ENCODE results near the gene RNU1-3.
"Not testable (repeated sequence)": the region's sequence is repeated elsewhere in the genome, so short reads cannot be mapped to it uniquely, and the experiment has no call there.

Gene RNU1-3

GRCh38 chr1:16684738-16685337 is 18.1 kb upstream of the RNU1-3 start:
- H2BK15ac ChIP-seq (ENCODE audit: low read depth, poor library complexity, severe bottlenecking); H3K4me2 ChIP-seq (ENCODE audit: low read length, poor library complexity, severe bottlenecking); H2BK12ac ChIP-seq (ENCODE audit: low read length in 2 of 2); H2BK120ac ChIP-seq (ENCODE audit: low read depth, low read length); H3K9me3 ChIP-seq (ENCODE audit: control insufficient read depth, low read length); H2BK5ac ChIP-seq (ENCODE audit: low read depth, low read length, poor library complexity, severe bottlenecking); H3K4me1 ChIP-seq (ENCODE audit: control insufficient read depth, insufficient read depth, low read depth, low read length); H2AFZ ChIP-seq (ENCODE audit: low read depth, low read length); DNase-seq; H3K14ac ChIP-seq (ENCODE audit: low read length in 2 of 2); H3K9ac ChIP-seq (ENCODE audit: low read length); H4K91ac ChIP-seq (ENCODE audit: low read length); H3K27ac ChIP-seq (ENCODE audit: low read length, poor library complexity, severe bottlenecking); H2AK5ac ChIP-seq (ENCODE audit: low read length, severe bottlenecking); H3K4ac ChIP-seq (ENCODE audit: low read depth in 1 of 2, low read length in 2 of 2); H3K18ac ChIP-seq (ENCODE audit: low read depth in 1 of 2, low read length in 2 of 2); H3K23ac ChIP-seq (ENCODE audit: low read length in 2 of 2); H3K4me3 ChIP-seq (ENCODE audit: insufficient read depth in 1 of 2, low read depth in 1 of 2, low read length in 2 of 2); H3K79me1 ChIP-seq (replicated peaks; ENCODE audit: low read length, poor library complexity, severe bottlenecking); H4K8ac ChIP-seq (ENCODE audit: low read length); H3K36me3 ChIP-seq (ENCODE audit: control insufficient read depth in 1 of 2, insufficient read depth in 2 of 2, low read depth in 1 of 2, low read length in 2 of 2): not testable (repeated sequence)
- H3K27me3 ChIP-seq (ENCODE audit: control insufficient read depth in 1 of 2, insufficient read depth in 1 of 2, low read length in 2 of 2) = peaks cover 5 to 19% of the 10 kb centered on the region in 2 experiments
- WGBS = no CpG with 5 or more reads among the region's 4 CpGs

DNA sequence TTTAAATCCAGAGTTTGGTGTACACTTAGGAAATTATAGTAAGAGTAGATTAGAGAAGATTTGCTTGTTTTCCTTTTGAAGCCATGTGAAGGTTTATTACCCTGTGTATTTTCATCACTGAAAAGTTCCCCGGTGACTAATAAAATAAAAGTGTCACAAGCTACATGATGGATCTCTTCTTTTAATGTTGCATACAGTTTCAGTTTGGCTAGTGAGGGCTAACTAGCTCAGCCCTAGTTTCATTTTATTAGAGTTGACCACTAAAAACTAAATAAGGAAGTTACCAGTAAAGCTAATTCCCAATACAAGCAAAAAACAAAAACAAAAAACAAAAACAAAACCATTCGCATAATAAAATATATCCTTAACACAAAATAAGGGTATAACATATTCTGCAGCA is 17.4 kb upstream of the RNU1-3 start:
- not testable (repeated sequence) for H2AFZ ChIP-seq (ENCODE audit: low read depth, low read length); H3K4me2 ChIP-seq (ENCODE audit: low read length, poor library complexity, severe bottlenecking); H3K9me3 ChIP-seq (ENCODE audit: control insufficient read depth, low read length); H4K8ac ChIP-seq (ENCODE audit: low read length); H3K27ac ChIP-seq (ENCODE audit: low read length, poor library complexity, severe bottlenecking); H3K18ac ChIP-seq (ENCODE audit: low read depth in 1 of 2, low read length in 2 of 2); H3K79me1 ChIP-seq (replicated peaks; ENCODE audit: low read length, poor library complexity, severe bottlenecking); H3K4me3 ChIP-seq (ENCODE audit: insufficient read depth in 1 of 2, low read depth in 1 of 2, low read length in 2 of 2); DNase-seq; H2BK12ac ChIP-seq (ENCODE audit: low read length in 2 of 2); H3K4ac ChIP-seq (ENCODE audit: low read depth in 1 of 2, low read length in 2 of 2); H2BK15ac ChIP-seq (ENCODE audit: low read depth, poor library complexity, severe bottlenecking); H3K23ac ChIP-seq (ENCODE audit: low read length in 2 of 2); H4K91ac ChIP-seq (ENCODE audit: low read length); H2BK120ac ChIP-seq (ENCODE audit: low read depth, low read length); H2BK5ac ChIP-seq (ENCODE audit: low read depth, low read length, poor library complexity, severe bottlenecking); H3K9ac ChIP-seq (ENCODE audit: low read length); H2AK5ac ChIP-seq (ENCODE audit: low read length, severe bottlenecking); H3K36me3 ChIP-seq (ENCODE audit: control insufficient read depth in 1 of 2, insufficient read depth in 2 of 2, low read depth in 1 of 2, low read length in 2 of 2); H3K4me1 ChIP-seq (ENCODE audit: control insufficient read depth, insufficient read depth, low read depth, low read length); H3K14ac ChIP-seq (ENCODE audit: low read length in 2 of 2)
- H3K27me3 ChIP-seq (ENCODE audit: control insufficient read depth in 1 of 2, insufficient read depth in 1 of 2, low read length in 2 of 2) = peaks cover 5 to 25% of the 10 kb centered on the region in 2 experiments
- no CpG with 5 or more reads among the region's 2 CpGs for WGBS

DNA sequence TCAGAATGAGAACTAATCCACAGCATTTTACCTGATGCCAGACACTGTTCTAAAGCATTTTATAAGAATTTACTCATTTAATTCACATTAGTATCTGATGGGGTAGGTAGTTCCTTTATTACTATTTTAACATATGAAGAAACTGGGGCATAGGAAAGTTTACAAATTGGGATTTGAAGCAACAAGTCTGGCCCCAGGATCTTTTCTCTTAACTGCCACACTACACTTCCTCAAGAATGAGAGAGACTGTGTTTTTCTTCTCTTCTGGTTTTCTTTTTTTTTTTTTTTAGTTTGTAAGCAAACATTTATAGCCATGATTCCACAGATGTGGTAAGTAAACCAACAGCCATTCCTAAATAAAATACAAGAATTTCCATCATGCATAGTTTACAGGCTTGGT is 16.1 kb upstream of the RNU1-3 start:
- not testable (repeated sequence) for H2AFZ ChIP-seq (ENCODE audit: low read depth, low read length); H4K91ac ChIP-seq (ENCODE audit: low read length); H3K79me1 ChIP-seq (replicated peaks; ENCODE audit: low read length, poor library complexity, severe bottlenecking); DNase-seq; H2BK15ac ChIP-seq (ENCODE audit: low read depth, poor library complexity, severe bottlenecking); H2BK120ac ChIP-seq (ENCODE audit: low read depth, low read length); H3K4me3 ChIP-seq (ENCODE audit: insufficient read depth in 1 of 2, low read depth in 1 of 2, low read length in 2 of 2); H3K18ac ChIP-seq (ENCODE audit: low read depth in 1 of 2, low read length in 2 of 2); H3K27ac ChIP-seq (ENCODE audit: low read length, poor library complexity, severe bottlenecking); H3K36me3 ChIP-seq (ENCODE audit: control insufficient read depth in 1 of 2, insufficient read depth in 2 of 2, low read depth in 1 of 2, low read length in 2 of 2); H3K4me1 ChIP-seq (ENCODE audit: control insufficient read depth, insufficient read depth, low read depth, low read length); H4K8ac ChIP-seq (ENCODE audit: low read length); H3K9me3 ChIP-seq (ENCODE audit: control insufficient read depth, low read length); H2BK12ac ChIP-seq (ENCODE audit: low read length in 2 of 2); H2AK5ac ChIP-seq (ENCODE audit: low read length, severe bottlenecking); H3K4ac ChIP-seq (ENCODE audit: low read depth in 1 of 2, low read length in 2 of 2); H3K14ac ChIP-seq (ENCODE audit: low read length in 2 of 2); H2BK5ac ChIP-seq (ENCODE audit: low read depth, low read length, poor library complexity, severe bottlenecking); H3K9ac ChIP-seq (ENCODE audit: low read length); H3K4me2 ChIP-seq (ENCODE audit: low read length, poor library complexity, severe bottlenecking); H3K23ac ChIP-seq (ENCODE audit: low read length in 2 of 2)
- peaks cover 5 to 28% of the 10 kb centered on the region in 2 experiments for H3K27me3 ChIP-seq (ENCODE audit: control insufficient read depth in 1 of 2, insufficient read depth in 1 of 2, low read length in 2 of 2)

GRCh38 chr1:16680366-16680765 is 13.6 kb upstream of the RNU1-3 start:
- H3K9ac ChIP-seq (ENCODE audit: low read length); H3K18ac ChIP-seq (ENCODE audit: low read depth in 1 of 2, low read length in 2 of 2); H3K4me2 ChIP-seq (ENCODE audit: low read length, poor library complexity, severe bottlenecking); H3K14ac ChIP-seq (ENCODE audit: low read length in 2 of 2); H2BK120ac ChIP-seq (ENCODE audit: low read depth, low read length); H3K9me3 ChIP-seq (ENCODE audit: control insufficient read depth, low read length); H3K79me1 ChIP-seq (replicated peaks; ENCODE audit: low read length, poor library complexity, severe bottlenecking); H2AK5ac ChIP-seq (ENCODE audit: low read length, severe bottlenecking); H3K23ac ChIP-seq (ENCODE audit: low read length in 2 of 2); H4K8ac ChIP-seq (ENCODE audit: low read length); H2BK15ac ChIP-seq (ENCODE audit: low read depth, poor library complexity, severe bottlenecking); H2AFZ ChIP-seq (ENCODE audit: low read depth, low read length); H3K36me3 ChIP-seq (ENCODE audit: control insufficient read depth in 1 of 2, insufficient read depth in 2 of 2, low read depth in 1 of 2, low read length in 2 of 2); H3K4me3 ChIP-seq (ENCODE audit: insufficient read depth in 1 of 2, low read depth in 1 of 2, low read length in 2 of 2); H3K4ac ChIP-seq (ENCODE audit: low read depth in 1 of 2, low read length in 2 of 2); H3K4me1 ChIP-seq (ENCODE audit: control insufficient read depth, insufficient read depth, low read depth, low read length); H2BK12ac ChIP-seq (ENCODE audit: low read length in 2 of 2); H2BK5ac ChIP-seq (ENCODE audit: low read depth, low read length, poor library complexity, severe bottlenecking); H4K91ac ChIP-seq (ENCODE audit: low read length); DNase-seq; H3K27ac ChIP-seq (ENCODE audit: low read length, poor library complexity, severe bottlenecking): not testable (repeated sequence)
- 36% methylated on average over 21 of the region's 29 CpGs for WGBS
- peaks cover 0 to 21% of the 10 kb centered on the region in 2 experiments for H3K27me3 ChIP-seq (ENCODE audit: control insufficient read depth in 1 of 2, insufficient read depth in 1 of 2, low read length in 2 of 2)

All from mesenchymal stem cell (in vitro differentiated cells and primary cell).